ENCODE data around the gene NLGN1.
A peak's percentile ranks its signal among the peaks of the same experiment; 100 is the strongest.
"Not testable (repeated sequence)": the region's sequence is repeated elsewhere in the genome, so short reads cannot be mapped to it uniquely, and the experiment has no call there.

Gene NLGN1

DNA sequence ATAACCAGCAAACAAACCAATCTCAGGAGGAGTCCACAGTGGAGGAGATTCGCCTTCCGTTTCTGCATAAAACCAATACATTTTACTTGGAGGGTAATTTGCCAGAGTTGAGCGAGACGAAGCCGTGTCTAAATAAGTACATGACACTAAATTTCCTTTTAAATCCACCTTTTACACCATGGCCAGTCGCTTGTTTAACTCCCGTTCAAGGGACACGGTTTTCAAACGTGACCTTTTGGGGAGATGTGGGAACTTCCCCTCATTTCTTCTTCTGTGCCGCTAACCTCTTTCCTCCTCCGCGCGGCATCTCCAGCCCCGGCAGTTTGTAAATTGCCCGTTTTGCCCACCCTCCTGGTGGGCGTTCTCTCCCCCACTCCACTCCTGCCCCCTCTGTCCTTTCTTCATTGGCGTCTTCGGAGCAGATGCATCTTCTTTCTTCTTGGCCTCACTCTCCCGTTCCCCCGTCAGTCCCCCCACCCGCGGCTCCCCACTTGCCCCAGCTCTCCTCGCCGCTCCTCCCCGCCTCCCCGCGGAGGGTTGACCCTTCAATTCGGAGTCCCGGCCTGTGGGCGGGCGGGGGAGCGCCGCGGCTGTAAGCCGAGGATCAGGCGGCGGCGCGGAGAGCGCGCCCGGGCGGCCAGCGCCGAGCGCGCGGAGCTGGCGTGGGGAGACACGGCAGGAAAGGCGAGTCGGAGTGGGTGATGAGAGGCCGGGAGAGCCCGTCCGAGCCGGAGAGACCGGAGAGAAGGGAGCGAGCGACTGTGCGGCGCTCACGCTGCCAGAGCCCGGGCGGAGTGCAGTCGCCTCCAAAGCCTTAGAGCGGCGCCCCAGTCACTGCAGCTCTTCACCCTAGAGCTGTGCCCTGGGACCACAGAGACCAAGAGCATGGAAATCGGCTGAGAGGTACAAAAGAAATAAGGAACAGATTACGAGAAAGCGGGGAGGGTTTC is at the start of gene NLGN1:
Gene NLGN1 (plus strand): TSS at position 584 of the 950 bp plus-strand sequence.
- peak; percentile 88 for DNase-seq

DNA sequence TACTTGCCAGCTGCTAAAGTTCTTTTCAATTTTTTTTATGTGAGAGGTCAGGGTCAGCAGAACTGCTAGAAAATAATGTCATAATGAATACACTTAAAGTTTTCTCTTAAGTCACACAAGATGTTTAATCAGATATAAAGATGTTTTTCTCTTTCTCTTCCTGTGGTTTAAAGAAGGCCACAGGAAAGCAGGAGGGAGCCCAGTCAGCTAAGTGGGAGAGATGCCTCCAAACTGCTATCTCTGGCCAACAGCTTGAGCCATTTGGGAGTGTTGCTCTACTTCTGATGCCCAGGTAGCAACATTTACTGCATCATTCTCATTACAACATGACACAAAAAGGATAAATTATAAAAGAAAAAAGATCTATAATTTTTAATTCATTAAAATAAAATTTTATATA is 45.7 kb upstream of the NLGN1 start:
- DNase-seq: no peak

DNA sequence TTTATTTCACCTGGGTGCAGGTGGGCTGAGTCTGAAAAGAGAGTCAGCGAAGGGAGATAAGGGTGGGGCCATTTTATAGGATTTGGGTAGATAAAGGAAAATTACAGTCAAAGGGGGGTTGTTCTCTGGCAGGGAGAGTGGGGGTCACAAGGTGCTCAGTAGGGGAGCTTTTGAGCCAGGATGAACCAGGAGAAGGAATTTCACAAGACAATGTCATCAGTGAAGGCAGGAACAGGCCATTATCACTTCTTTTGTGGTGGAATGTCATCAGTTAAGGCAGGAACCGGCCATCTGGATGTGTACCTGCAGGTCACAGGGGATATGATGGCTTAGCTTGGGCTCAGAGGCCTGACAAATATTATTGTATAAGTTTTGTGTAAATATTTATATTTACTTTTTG is 44.4 kb upstream of the NLGN1 start:
- not testable (repeated sequence) for DNase-seq

DNA sequence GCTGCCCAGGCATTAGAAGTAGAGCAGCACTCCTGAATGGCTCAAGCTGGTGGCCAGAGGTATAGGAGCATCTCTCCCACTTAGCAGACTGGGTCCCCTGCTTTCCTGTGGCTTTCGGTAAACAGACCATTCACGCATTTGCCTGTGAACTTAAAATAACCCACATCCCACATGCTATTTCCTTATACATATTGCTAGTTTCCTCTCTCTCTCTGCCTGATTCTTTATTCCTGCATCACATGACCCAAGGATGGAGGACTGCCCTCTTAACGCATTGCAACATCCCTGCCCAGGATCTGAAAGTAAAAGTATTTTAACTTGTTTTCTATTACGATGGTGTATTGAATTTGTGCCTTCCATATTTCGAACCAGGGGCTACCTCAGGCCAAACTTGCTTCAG is 43.4 kb upstream of the NLGN1 start:
- no peak for DNase-seq

DNA sequence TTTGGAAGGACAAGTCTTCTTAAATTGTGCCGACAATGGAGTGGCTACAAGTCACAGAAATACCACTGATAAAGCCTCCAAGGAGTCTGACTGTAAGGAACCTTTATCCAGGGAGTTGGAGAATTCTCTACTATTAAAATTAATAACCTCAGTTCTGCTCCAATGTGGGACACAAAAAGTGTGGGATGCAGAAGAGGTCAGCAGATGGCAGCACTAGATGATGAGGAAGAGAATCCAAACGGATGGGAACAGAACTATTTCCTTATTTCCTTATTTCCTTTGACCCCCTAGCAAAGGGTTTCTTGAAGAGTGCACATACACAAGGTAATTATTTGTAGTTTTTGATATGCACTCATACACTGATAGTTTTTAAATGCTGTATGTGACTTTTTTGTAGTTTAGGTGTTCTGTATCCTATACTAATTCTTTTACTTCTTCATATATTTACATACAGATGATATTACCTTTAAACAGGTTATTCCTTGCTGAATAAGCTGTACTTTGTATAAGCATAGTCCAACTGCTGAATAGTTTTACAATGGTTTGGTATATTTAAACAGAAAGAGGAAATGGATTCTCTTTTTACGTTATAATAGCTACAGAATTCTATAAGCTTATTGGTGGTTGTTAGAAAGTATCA is 25.6 kb upstream of the NLGN1 start:
- peak; percentile 40 for DNase-seq

DNA sequence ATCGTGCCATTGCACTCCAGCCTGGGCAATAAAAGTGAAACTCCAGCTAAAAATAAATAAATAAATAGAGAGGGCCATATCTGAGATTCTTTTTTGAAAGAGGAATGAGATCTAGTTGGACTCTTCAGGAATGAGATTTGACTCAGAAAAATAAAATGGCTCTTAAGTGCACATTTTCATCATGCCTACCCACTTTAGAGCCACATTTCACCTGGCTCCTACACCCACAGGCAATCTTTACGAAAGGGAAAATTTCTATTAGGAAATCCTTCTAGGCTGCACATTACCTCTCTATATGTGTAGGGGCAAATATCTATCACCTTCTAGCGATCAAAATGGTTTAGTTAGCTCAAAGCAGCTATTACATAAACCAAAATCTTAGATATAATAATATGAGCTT is 16.9 kb upstream of the NLGN1 start:
- no peak for DNase-seq

DNA sequence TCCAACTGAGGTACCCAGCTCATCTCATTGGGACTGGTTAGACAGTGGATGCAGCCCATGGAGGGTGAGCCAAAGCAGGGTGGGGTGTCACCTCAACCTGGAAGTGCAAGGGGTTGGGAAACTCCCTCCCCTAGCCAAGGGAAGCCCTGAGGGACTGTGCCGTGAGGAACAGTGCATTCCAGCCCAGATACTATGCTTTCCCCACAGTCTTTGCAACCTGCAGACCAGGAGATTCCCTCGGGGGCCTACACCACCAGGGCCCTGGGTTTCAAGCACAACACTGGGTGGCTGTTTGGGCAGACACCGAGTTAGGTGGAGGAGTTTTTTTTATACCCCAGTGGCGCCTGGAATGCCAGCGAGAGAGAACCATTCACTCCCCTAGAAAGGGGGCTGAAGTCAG is 15.6 kb upstream of the NLGN1 start:
- not testable (repeated sequence) for DNase-seq

DNA sequence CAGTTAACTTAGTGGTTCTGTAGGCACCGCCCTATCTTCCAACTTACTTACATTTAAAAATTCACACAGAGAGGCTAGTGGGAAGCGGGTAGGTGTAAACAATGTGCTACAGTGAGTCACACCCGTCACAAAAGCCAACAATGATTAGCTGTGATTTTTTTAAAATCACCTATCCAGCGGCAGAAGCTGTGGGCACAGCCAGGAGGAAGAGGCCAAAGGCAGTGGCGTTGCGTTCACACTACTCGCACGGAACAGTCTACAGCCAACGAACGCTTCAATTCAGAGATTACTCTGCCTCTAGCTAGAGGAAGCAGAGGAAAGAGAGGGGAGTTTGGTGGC is 2.5 kb upstream of the NLGN1 start:
- DNase-seq: no peak

DNA sequence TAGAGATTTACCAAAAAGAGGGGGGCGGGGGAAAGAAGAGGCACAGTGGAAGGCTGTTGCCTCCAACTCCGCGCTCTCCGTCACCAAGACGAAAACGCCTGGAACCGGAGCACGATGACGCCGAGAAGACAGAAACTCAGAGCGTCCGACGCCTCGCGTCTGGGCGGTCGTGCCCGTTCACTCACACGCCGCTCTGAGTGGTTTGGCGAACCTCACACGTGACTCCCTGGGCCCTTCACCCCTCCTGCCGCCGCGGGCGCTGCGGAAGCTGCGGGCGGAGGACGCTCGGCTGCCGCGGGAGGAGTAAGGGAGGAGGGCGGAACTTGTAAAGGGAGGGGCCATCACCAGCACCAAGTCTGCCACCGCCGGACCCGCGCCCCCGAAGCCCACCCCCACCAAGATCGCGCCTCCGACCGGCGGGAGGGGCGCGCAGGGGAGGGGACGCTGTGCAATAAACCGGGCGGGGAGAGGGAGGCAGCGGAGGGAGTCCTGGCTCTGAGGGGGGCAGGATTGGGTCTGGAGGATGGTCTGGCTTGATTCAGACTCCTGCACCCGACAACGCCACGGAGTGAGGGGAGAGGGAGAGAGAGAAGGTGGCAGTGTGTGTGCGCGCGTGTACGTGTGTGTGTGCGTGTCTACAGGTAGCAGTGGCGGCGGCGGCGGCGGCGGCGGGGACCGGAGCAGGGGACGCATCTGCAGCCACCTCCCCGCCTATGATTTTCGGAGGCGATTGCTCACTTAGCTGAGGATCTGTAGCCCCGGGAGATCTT is 1.9 kb upstream of the NLGN1 start:
- DNase-seq: peak; percentile 92

DNA sequence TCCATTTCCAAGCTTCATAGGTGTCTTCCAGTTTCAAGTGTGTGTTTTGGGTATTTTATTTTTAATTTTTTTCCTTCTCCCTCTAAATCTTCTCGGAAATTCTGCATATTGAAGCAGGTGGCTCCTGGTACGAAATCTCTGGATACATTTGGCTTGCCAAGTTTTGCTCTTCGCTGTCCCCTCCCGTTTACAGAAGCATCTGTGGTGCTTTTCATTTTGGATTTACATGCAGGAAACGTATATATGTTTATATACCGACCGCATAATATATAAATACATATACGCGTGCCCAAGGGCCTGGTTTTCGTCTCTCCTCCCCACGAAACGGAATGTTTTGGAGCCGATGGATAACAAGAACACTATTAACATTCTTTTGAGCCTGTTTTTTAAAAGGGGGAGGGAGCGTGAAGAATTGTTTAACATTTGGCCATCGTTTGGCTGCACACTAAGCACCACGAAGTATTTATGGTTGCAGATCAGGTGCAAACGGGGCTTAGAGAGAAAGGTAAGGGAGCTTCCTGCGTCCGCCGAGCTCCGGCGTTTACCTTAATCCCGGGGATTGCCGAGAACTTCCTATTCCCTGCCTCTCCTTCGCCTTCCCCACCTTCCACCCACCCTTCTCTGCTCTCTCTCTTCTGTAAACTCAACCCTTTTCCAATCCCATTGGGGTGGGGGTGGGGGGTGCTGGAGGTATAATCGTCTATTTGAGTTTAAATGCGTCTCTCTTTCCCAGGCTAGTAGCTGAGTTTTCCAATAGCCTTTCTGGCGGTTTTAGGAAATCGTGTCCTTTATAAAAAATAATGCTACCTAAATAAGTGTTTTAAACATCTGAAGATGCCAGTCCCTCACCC is 1.1 kb upstream of the NLGN1 start:
- DNase-seq: peak; percentile 20

DNA sequence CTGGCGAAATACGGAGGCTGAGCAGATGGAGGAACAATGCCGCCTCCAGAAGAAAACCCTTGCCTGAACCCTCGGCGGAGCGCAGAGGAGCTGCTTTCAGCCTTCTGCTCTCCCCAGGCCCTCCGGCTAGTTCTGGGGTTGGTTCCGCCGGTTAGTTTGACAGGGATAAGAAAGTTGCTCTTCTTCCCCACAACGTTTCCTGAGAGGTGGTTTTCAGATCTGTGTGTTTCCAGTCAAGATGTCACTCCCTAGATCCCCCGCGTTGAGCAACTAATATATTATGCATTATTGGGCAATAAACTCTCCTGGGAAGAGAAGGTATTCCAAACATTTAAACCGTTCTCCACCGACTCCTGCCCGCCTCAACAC is 551 bp downstream of the NLGN1 start:
- DNase-seq: no peak

DNA sequence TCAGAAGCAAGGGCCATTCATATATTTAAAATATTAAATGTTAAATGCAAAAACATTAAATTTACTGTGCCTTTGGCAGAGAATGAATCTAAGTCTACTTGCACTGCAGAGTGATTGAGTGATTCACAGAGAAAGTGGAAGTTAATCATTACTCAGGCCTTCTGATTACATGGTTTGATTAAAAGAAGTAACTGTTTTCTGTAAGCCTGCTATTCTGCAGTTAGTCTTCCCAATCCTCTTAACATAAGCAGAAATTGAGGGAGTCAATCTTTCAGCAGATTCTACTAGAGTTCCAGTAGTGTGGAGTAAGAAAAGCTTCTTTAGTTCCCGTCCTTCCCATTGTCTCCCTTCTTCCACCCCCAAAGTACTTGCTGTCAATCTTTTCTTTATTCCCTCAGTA is 1.5 kb downstream of the NLGN1 start:
- DNase-seq: no peak

DNA sequence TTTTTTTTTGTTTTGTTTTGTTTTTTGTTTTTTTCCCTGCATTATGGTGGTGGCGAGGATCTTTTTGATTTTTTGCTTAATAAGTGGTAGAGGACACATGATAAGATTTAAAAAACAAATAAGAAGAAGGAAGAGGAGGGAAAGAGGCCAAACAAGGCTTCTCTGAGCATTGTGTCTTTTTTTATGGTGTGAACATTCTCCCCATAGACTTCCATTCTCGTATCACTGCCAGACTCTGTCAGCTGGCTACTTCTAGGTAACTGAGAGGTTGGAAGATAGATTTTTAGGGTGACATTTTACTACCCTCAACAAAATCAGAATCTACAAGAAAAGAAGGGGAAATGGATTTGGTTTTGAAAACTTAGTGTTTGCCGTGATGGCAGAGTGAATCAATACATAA is 3.8 kb downstream of the NLGN1 start:
- DNase-seq: no peak

DNA sequence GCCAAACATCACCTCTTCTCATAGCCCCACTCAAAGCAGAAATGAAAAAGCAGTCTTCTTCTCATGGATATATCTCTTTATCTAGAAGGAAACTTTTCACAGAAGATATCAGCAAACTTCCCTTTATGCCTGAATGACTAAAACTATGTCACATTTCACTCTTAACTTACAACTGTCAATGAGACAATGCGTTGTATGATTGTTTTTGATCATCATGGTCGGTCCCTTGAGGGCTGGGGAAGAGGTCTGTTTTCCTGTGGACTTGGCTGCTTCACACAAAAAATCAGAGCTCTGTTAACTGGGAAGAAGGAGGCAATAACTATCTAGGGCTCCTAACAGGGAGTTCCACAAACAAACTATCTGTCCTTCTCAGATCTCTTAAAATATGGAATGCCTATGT is 5.1 kb downstream of the NLGN1 start:
- no peak for DNase-seq

DNA sequence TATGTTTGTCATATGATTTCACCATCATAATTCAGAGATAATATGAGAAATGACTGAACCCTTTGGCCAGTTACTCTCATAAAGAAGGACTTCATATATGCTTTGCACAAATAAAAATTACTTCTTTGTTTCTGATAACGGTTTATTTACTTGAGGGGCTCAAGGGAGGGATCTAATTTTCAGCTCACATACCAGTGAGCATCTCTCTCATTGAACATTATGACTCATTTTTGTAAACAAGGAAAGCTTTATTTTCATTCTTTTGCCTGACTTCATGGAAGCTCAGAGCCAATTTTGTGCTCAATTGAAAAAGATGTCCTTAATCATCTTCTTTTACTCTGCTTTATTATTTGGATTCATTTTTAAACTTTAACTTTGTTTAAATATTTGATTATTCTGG is 5.8 kb downstream of the NLGN1 start:
- no peak for DNase-seq

DNA sequence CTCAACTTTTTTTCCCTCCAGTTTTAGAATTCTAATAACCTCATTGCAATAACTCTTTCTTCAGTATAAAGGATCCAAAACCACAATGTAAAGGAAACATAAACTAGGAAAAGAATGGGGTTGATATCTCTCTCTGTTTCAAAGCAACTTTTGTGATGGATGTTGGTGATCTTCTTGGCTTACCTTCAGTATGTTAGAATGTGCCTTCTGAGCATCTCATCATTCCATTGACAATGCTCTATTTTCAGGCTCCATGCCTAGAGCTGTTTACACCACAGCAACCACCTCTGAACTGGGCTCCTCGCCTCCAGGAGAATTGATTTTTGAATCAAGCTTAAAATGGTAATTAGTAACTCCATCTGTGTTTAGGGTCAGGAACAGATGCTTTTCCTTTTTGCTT is 6.6 kb downstream of the NLGN1 start:
- DNase-seq: no peak

DNA sequence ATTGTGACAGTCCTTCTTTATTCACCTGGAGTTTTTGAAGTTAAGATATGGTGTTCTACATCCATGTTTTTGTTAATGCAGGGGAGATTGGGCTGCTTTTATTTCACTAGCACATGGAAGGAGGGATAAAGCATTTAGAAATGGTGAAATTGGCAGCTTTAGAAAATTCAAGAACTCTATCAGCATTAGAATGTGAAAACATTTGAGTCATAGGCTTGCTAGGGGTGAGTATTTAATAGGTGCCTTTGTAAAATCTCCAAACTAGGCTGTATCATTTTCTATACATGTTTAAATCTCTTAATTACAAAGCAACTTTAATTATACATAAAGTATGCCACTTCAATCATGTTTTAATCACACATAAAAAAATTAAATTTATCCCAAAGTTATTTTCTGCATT is 12.9 kb downstream of the NLGN1 start:
- DNase-seq: no peak

DNA sequence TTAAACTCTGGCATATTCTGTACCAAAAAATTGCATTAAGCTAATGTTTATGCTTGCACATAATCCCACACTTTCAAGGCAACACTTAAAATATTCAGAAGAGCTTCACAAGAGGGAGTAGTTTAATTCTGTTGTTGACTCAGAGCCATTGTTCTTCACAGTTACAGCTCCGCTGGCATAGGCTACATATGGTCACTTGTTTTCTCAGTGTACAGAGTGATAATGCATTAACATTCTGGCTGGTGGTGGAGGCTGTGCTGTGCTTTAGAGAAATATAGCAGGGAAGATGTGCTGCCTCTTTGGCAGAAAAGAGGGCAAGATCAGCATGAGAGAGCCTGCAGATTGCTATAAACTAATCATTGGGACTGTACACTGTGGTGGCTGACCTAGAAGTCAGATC is 13.3 kb downstream of the NLGN1 start:
- DNase-seq: no peak

DNA sequence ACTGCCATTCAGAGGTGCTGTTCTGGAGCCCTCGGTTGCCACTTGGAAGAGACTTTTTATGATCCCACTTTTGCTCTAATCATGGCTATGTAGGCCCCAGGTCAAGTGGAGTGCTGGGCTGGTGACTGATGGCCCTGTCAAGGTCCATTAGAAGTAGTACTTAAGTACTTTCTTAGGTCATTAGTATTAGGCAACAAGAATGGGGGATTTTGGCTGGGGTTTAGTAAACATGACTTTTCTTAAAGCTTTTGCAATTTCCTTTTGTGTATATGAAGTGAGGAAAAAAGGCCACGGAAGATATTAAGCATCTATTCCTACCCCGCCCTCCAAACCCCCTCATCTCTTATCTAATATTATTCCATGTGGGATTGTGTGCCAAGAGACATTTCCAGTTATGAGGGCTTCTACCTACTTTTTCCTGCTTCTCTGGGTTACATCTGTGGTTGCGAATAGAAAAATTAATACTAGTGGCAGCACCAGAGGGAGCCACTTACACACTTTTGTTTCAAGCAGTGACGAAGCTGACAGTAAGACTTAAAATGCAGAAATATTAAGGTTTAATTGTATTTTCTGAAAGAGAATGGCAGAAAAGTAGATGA is 13.9 kb downstream of the NLGN1 start:
- DNase-seq: peak; percentile 44

DNA sequence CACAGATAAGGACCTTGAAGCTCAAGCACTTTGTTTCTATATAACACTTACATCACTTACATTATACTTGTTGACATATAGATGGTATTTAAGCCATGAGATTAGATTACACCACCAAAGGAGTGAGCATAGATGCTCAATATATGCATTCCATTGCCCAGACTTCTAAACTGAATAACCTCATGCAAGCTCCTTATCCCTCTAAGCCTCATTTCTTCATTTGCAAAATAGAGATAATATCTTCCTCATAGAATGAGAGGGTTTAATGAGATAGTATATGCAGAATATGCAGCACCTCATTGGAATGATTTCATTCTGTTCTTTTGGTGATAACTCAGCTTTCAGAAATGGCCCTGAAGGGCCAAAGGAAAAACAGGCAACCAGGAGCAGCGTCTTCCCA is 18.5 kb downstream of the NLGN1 start:
- no peak for DNase-seq

DNA sequence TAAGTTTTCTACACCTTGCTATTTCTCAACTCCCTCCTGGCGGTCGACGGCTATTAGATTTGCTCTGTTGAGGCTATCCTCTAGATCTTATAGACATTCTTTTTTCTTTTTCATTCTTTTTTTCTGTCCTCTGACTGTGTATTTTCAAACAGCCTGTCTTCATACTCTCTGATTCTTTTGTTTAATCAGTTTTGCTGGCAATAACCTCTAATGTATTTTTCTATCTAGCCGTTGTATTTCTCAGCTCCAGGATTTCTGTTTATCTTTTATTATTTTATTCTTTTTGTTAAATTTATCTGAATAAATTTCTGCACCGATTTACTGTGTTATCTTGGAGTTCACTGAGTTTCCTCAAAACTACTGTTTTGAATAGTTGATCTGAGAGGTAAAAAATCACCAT is 31.5 kb downstream of the NLGN1 start:
- DNase-seq: no peak

DNA sequence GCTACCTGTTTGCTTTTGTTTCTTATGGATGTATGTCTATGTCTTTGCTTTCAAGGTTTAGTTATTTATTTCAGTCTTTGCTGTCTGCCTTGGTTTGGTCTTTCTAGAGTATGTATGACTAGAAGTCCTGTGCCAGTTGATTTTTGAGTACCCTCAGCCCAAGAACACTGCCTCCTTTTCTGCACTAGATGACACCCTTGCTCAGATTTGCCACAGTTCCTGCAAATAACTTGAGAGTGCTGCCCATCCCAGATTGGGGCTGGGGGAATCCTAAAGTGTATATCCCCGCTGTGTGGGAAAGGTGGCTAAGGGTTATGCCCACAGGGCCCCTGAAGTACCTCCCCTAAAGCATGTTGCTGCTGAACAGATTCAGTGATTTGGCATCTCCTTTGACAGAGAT is 32.0 kb downstream of the NLGN1 start:
- no peak for DNase-seq
